Esophagus squamous epithelium (tissue), 5 donors: ENCODE data around the gene CLIP4. TPM values are rescaled to one million over a fixed set of nuclear protein-coding genes. Genes with fewer than 3 reads are reported as not detected.

Source experiments
- DNase-seq: peaks from one replicate; lab custom pipeline; 2025; lab: John Stamatoyannopoulos, UW
- H3K27ac ChIP-seq, 4 donors: fragments of 200-600 bp; sonication (generic); one replicate each; pipeline ENCODE4 v1.5.1; 2016 to 2019; ENCODE audit warnings: mild to moderate bottlenecking in 1 of 4
- H3K27me3 ChIP-seq, 4 donors: fragments of 200-600 bp; sonication (generic); 1 replicate in 3 of 4; 2 replicates in 1 of 4; pipeline versions ENCODE4 v1.5.1 to v1.6.0; 2017 to 2021; ENCODE audit warnings: antibody characterized with exemption in 1 of 4
- H3K36me3 ChIP-seq, 3 donors: fragments of 200-600 bp; sonication (generic); one replicate each; pipeline ENCODE4 v1.5.1; 2016 to 2019
- H3K4me1 ChIP-seq, 3 donors: fragments of 200-600 bp; sonication (generic); one replicate each; pipeline ENCODE4 v1.5.1; 2017 to 2019
- H3K4me3 ChIP-seq, 4 donors: fragments of 200-600 bp; sonication (generic); 1 replicate in 3 of 4; 2 replicates in 1 of 4; pipeline ENCODE4 v1.5.1; 2016 to 2019; ENCODE audit warnings: mild to moderate bottlenecking in 2 of 4, moderate library complexity in 1 of 4
- H3K9me3 ChIP-seq, 3 donors: fragments of 200-600 bp; sonication (generic); one replicate each; pipeline ENCODE4 v1.5.1; 2016 to 2019
- CTCF ChIP-seq, 6 experiments: fragments of 450-650 bp in 4 of 6; fragments of 200-600 bp in 2 of 6; sonication (generic) in 2 of 6; IDR thresholded peaks; one replicate each; pipeline ENCODE4 v1.5.1; 2016 to 2019; ENCODE audit warnings: antibody characterized with exemption in 6 of 6, mild to moderate bottlenecking in 4 of 6, moderate library complexity in 4 of 6
- POLR2A ChIP-seq, 4 donors: fragments of 450-650 bp; IDR thresholded peaks; one replicate each; pipeline ENCODE4 v1.6.1; 2017; ENCODE audit warnings: antibody characterized with exemption in 4 of 4, mild to moderate bottlenecking in 4 of 4, moderate library complexity in 3 of 4
- WGBS, 2 donors: methylation state at CpG; one replicate each; pipeline ENCODE4 v1.1.5; 2018; 5-methylcytosine and 5-hydroxymethylcytosine counted together
- intact Hi-C: fragments of 100-400 bp; cut with DNase I; formaldehyde crosslinking; loops from one replicate; pipeline ENCODE4 v1.15.0; 2022
- total RNA-seq, 4 donors: library from RNA; depleted of rRNA; stranded (reverse); fragments of >200 nt; gene quantifications; one replicate each; pipeline ENCODE4 v1.1.0, GENCODE V29; 2016
- donor health status: DM: yes; HTN: yes; CAD: no.

Gene CLIP4
- total RNA-seq, 4 donors from 2014 or later: 39.7 to 85.3 (median 46.5) TPM

- TF ChIP-seq POLR2A (IDR thresholded peaks at IDR 0.05): no peak
- no peak for TF ChIP-seq CTCF (IDR thresholded peaks at IDR 0.05)
- no peak for DNase-seq
- Histone ChIP-seq H3K27ac (no peak overlapping the region), H3K27me3 (no peaks in the 10 kb centered on the region), H3K4me1 (no peaks in the 10 kb centered on the region), H3K36me3 (peaks cover 0 to 70% (median 9%) of the 10 kb centered on the region in 3 donors), H3K9me3 (no peaks in the 10 kb centered on the region), H3K4me3 (no peak overlapping the region)
- 92 to 95% methylated on average over 3 of the region's 3 CpGs for WGBS, 2 donors
- intact Hi-C loops: no loop called here
These were observed 23.9 kb downstream of the CLIP4 start for GRCh38 chr2:29139152-29139551.

GRCh38 chr2:29139731-29140130 is 24.5 kb downstream of the CLIP4 start:
- Histone ChIP-seq H3K9me3 (no peaks in the 10 kb centered on the region), H3K36me3 (peaks cover 0 to 70% (median 9%) of the 10 kb centered on the region in 3 donors), H3K4me1 (no peaks in the 10 kb centered on the region), H3K27me3 (no peaks in the 10 kb centered on the region), H3K4me3 (no peak overlapping the region), H3K27ac (no peak overlapping the region)
- no peak for TF ChIP-seq CTCF (IDR thresholded peaks at IDR 0.05)
- TF ChIP-seq POLR2A (IDR thresholded peaks at IDR 0.05): no peak
- intact Hi-C loops: no loop called here
- WGBS, 2 donors: 36 to 47% methylated on average over 1 of the region's 1 CpG
- no peak for DNase-seq

- H3K27me3 ChIP-seq: no peaks in the 10 kb centered on the region
- H3K36me3 ChIP-seq: peaks cover 0 to 62% (median 15%) of the 10 kb centered on the region in 3 donors
- no peaks in the 10 kb centered on the region for H3K9me3 ChIP-seq
- no peaks in the 10 kb centered on the region for H3K4me1 ChIP-seq
- TF ChIP-seq CTCF (IDR thresholded peaks at IDR 0.05): no peak
- no peak for TF ChIP-seq POLR2A (IDR thresholded peaks at IDR 0.05)
- intact Hi-C loops: no loop called here
- DNase-seq: no peak
- 89 to 98% methylated on average over 6 of the region's 6 CpGs for WGBS, 2 donors
- no peak overlapping the region for H3K27ac ChIP-seq
- no peak overlapping the region for H3K4me3 ChIP-seq
These were observed 28.4 kb downstream of the CLIP4 start for GRCh38 chr2:29143657-29144056.

GRCh38 chr2:29146197-29146596 is 31.0 kb downstream of the CLIP4 start:
- H3K4me3 ChIP-seq: no peak overlapping the region
- intact Hi-C loops: no loop called here
- TF ChIP-seq CTCF (IDR thresholded peaks at IDR 0.05): no peak
- WGBS, 2 donors: 83 to 88% methylated on average over 3 of the region's 3 CpGs
- DNase-seq: no peak
- H3K27ac ChIP-seq: no peak overlapping the region
- H3K9me3 ChIP-seq: no peaks in the 10 kb centered on the region
- H3K27me3 ChIP-seq: no peaks in the 10 kb centered on the region
- H3K4me1 ChIP-seq: no peaks in the 10 kb centered on the region
- H3K36me3 ChIP-seq: peaks cover 0 to 74% (median 19%) of the 10 kb centered on the region in 3 donors

- TF ChIP-seq CTCF (IDR thresholded peaks at IDR 0.05) (no peak), POLR2A (IDR thresholded peaks at IDR 0.05) (no peak)
- Histone ChIP-seq H3K36me3 (peaks cover 0 to 82% (median 24%) of the 10 kb centered on the region in 3 donors), H3K27me3 (no peaks in the 10 kb centered on the region), H3K4me1 (no peaks in the 10 kb centered on the region), H3K9me3 (no peaks in the 10 kb centered on the region), H3K4me3 (no peak overlapping the region), H3K27ac (no peak overlapping the region)
- intact Hi-C loops: no loop called here
- no peak for DNase-seq
- 63 to 96% methylated on average over 3 of the region's 3 CpGs for WGBS, 2 donors
These were observed 32.7 kb downstream of the CLIP4 start for GRCh38 chr2:29147963-29148362.
